NCI-H2081 (cell line): ENCODE measurements around the gene MAP3K20.
A peak's percentile ranks its signal among the peaks of the same experiment; 100 is the strongest.

Source experiments
- DNase-seq, 2 experiments: peaks; one replicate each; lab custom pipeline; 2025; lab: John Stamatoyannopoulos, UW

The MAP3K20 gene

GRCh38 chr2:173050684-173051083 is 25.0 kb upstream of the MAP3K20 start:
- no peak for DNase-seq

GRCh38 chr2:173051463-173052215 is 24.0 kb upstream of the MAP3K20 start:
- no peak for DNase-seq

- DNase-seq: no peak
Measured at GRCh38 chr2:173053043-173053699, 22.5 kb upstream of the MAP3K20 start.

- no peak for DNase-seq
Measured at GRCh38 chr2:173054466-173054865, 21.2 kb upstream of the MAP3K20 start.

GRCh38 chr2:173056705-173057364 is 18.8 kb upstream of the MAP3K20 start:
- DNase-seq: no peak

GRCh38 chr2:173058097-173058496 is 17.5 kb upstream of the MAP3K20 start:
- DNase-seq: no peak

- DNase-seq: no peak
Measured at GRCh38 chr2:173058673-173059072, 17.0 kb upstream of the MAP3K20 start.

GRCh38 chr2:173059292-173059691 is 16.4 kb upstream of the MAP3K20 start:
- DNase-seq: no peak

- DNase-seq: no peak
Measured at GRCh38 chr2:173059971-173060461, 15.6 kb upstream of the MAP3K20 start.

GRCh38 chr2:173062801-173063200 is 12.8 kb upstream of the MAP3K20 start:
- DNase-seq: no peak

- DNase-seq: no peak
Measured at GRCh38 chr2:173064151-173064805, 11.4 kb upstream of the MAP3K20 start.

GRCh38 chr2:173066887-173067676 is 8.6 kb upstream of the MAP3K20 start:
- DNase-seq: no peak

GRCh38 chr2:173075056-173075780 is 428 bp upstream of the MAP3K20 start:
- peak in 1 of 2 experiments; percentile 30 for DNase-seq

- peak; percentile 22 to 49 for DNase-seq
Measured at GRCh38 chr2:173076581-173077345, 1.1 kb downstream of the MAP3K20 start.

- no peak for DNase-seq
Measured at GRCh38 chr2:173077506-173078177, 2.0 kb downstream of the MAP3K20 start.

GRCh38 chr2:173079141-173079540 is 3.5 kb downstream of the MAP3K20 start:
- no peak for DNase-seq

GRCh38 chr2:173079973-173080860 is 4.6 kb downstream of the MAP3K20 start:
- peak in 1 of 2 experiments; percentile 14 for DNase-seq

GRCh38 chr2:173086518-173087213 is 11.0 kb downstream of the MAP3K20 start:
- no peak for DNase-seq
